HFFc6 (cell line): ENCODE measurements around the gene DGCR6L. TPM values are rescaled to one million over a fixed set of nuclear protein-coding genes. Genes with fewer than 3 reads are reported as not detected.
"Not testable (repeated sequence)": the region's sequence is repeated elsewhere in the genome, so short reads cannot be mapped to it uniquely, and the experiment has no call there.

Experiments used
- DNase-seq: peaks from one replicate; pipeline ENCODE4 v3.0.0-alpha.2; 2018
- H3K27ac Mint-ChIP-seq: 2 replicates; pipeline ENCODE4 v1.8.0; 2020; ENCODE audit warnings: mild to moderate bottlenecking, mixed read lengths
- H3K27me3 Mint-ChIP-seq: 2 replicates; pipeline ENCODE4 v1.8.0; 2021; ENCODE audit warnings: mild to moderate bottlenecking, moderate library complexity, mixed read lengths; ENCODE audit not compliant: insufficient read depth
- H3K36me3 Mint-ChIP-seq: 2 replicates; pipeline ENCODE4 v1.8.0; 2021; ENCODE audit warnings: low read depth, mixed read lengths
- H3K4me1 Mint-ChIP-seq: 2 replicates; pipeline ENCODE4 v1.8.0; 2020; ENCODE audit warnings: low read depth, mixed read lengths
- H3K4me3 Mint-ChIP-seq: 2 replicates; pipeline ENCODE4 v1.8.0; 2020; ENCODE audit warnings: mild to moderate bottlenecking, moderate library complexity, mixed read lengths
- H3K9me3 Mint-ChIP-seq: 2 replicates; pipeline ENCODE4 v1.8.0; 2020; ENCODE audit warnings: mild to moderate bottlenecking, mixed read lengths
- total RNA-seq, 6 experiments: library from RNA; stranded (reverse); fragmentation: NEBNext Ultra II Directional; extraction: Animal tissue kit (Norgen Biotek cat#: 25700); gene quantifications; 2 replicates in 1 of 6; 3 replicates in 5 of 6; pipeline ENCODE4 v1.2.3, GENCODE V29; 2021
- TF ChIP-seq, protein P1 (sequence below): fragments of 200-600 bp; sonication (generic); IDR thresholded peaks from 2 replicates; pipeline ENCODE4 v1.5.0; 2021; ENCODE audit warnings: antibody characterized with exemption, mild to moderate bottlenecking

Gene DGCR6L
- total RNA-seq, 6 experiments from 2014 or later, result 46.3 to 52.4 (median 48.4) TPM

GRCh38 chr22:20273758-20274181, 46.1 kb downstream of the DGCR6L start:
- Mint-ChIP-seq H3K36me3 (no peaks in the 10 kb centered on the region), H3K4me3 (no peak overlapping the region), H3K9me3 (no peaks in the 10 kb centered on the region), H3K4me1 (peaks cover 8% of the 10 kb centered on the region; the same call in 1 of the 2 replicates), H3K27me3 (peaks cover 2% of the 10 kb centered on the region), H3K27ac (no peak overlapping the region)
- TF ChIP-seq, protein P1, sequence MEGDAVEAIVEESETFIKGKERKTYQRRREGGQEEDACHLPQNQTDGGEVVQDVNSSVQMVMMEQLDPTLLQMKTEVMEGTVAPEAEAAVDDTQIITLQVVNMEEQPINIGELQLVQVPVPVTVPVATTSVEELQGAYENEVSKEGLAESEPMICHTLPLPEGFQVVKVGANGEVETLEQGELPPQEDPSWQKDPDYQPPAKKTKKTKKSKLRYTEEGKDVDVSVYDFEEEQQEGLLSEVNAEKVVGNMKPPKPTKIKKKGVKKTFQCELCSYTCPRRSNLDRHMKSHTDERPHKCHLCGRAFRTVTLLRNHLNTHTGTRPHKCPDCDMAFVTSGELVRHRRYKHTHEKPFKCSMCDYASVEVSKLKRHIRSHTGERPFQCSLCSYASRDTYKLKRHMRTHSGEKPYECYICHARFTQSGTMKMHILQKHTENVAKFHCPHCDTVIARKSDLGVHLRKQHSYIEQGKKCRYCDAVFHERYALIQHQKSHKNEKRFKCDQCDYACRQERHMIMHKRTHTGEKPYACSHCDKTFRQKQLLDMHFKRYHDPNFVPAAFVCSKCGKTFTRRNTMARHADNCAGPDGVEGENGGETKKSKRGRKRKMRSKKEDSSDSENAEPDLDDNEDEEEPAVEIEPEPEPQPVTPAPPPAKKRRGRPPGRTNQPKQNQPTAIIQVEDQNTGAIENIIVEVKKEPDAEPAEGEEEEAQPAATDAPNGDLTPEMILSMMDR, result no peak
- DNase-seq, result no peak

DNA sequence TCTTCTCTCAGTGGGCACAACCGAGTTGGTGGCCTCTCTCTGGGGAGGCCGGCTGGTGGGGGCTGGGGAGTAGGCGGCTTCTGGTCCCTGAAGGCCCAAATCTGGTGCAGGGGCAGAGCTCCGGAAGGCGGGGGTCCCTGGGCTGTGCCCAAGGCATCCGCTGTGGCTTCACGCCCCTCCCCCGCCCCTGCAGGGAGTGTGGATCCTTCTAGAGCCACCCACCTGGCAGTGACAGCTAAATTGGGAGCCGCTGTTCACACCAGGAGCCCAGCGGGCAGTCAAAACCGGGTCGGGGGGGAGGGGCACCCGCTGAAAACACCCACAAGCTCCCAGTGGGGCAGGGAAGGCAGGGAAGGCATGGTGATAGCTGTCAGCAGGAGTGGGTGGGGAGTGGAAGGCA, 47.2 kb downstream of the DGCR6L start:
- no peak overlapping the region for H3K27ac Mint-ChIP-seq

DNA sequence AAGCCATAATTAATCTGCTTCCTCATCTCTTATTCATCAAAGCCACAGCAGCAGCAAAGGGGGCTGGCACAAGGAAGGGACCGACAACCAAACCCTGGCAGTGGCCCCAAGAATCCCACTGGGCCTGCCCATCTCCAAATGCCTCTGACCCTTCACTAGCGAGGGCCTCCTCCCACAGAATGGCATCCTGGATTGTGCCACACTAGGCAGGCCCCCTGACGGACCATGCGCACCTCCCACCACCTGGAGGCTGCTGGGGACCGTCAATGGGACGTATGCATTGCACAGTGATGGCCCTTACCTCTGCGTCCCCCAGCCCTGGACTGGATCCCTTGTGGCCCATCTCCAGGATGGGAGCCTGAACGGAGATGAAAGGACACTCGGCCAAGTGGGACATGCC, 47.7 kb downstream of the DGCR6L start:
- Mint-ChIP-seq H3K4me1 (peaks cover 8% of the 10 kb centered on the region; the same call in 1 of the 2 replicates), H3K27ac (no peak overlapping the region), H3K36me3 (no peaks in the 10 kb centered on the region), H3K9me3 (no peaks in the 10 kb centered on the region), H3K27me3 (peaks cover 2% of the 10 kb centered on the region), H3K4me3 (no peak overlapping the region)
- TF ChIP-seq, protein P1, result no peak
- DNase-seq, result no peak

More for the DNA sequence above, 47.2 kb downstream of the DGCR6L start:
- Mint-ChIP-seq H3K4me3 (no peak overlapping the region), H3K27me3 (peaks cover 2% of the 10 kb centered on the region), H3K36me3 (no peaks in the 10 kb centered on the region), H3K9me3 (no peaks in the 10 kb centered on the region), H3K4me1 (peaks cover 8% of the 10 kb centered on the region; the same call in 1 of the 2 replicates)
- no peak for DNase-seq
- TF ChIP-seq, protein P1, result no peak

GRCh38 chr22:20271114-20271994, 48.5 kb downstream of the DGCR6L start:
- no peak overlapping the region for H3K27ac Mint-ChIP-seq
- peaks cover 8% of the 10 kb centered on the region; the same call in 1 of the 2 replicates for H3K4me1 Mint-ChIP-seq
- TF ChIP-seq, protein P1, result no peak
- DNase-seq, result no peak
- peaks cover 1% of the 10 kb centered on the region; the same call in 1 of the 2 replicates for H3K27me3 Mint-ChIP-seq
- H3K9me3 Mint-ChIP-seq, result no peaks in the 10 kb centered on the region
- no peaks in the 10 kb centered on the region for H3K36me3 Mint-ChIP-seq
- no peak overlapping the region for H3K4me3 Mint-ChIP-seq

DNA sequence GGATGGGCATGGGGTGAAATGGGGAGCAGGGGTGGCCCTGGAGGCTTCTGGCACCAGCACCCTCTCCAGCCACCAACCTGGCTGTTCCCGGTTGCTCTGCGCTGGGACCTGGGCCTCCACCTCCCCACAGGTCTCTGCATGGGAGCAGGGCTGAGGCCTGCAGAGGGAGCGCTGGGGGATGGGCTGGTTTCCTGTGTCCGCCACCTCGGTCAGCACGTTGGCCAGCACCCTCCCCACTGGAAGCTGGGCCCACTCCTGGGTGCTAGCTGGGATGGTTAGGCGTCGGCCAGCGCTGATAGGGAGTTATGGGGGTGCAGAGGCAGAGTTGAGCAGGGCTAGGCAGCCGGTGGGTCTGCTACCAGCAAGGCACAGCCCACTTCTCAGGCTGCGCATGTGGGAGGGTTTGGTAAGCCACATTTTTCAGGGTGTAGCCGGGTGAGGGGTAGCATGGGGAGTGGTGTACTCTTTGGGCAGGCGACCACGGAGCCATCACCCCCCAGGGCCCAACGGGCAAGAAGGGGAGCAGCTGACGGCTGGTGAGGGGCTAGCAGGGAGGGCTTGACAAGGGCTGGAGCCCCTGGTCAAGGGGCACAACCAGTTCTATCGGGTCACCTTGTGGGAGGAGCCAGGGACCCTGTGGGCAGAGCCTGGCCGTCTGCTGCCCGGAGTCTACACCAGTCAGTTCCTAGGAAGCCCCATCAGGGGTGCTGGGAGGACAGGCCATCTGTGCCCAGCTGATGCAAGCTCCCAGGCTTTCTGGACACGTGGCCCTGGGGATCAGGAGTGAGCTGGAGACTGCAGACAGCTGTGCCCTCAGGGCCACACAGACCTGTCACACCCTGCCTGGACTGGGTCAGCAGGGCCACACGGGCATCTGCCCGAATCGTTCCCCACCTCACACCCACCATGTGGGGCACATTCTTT, 49.4 kb downstream of the DGCR6L start:
- H3K36me3 Mint-ChIP-seq, H3K9me3 Mint-ChIP-seq, H3K27me3 Mint-ChIP-seq, H3K4me3 Mint-ChIP-seq, H3K27ac Mint-ChIP-seq, H3K4me1 Mint-ChIP-seq: not testable (repeated sequence)
- DNase-seq, result peak; percentile 14
- TF ChIP-seq, protein P1, result peak; percentile 26

DNA sequence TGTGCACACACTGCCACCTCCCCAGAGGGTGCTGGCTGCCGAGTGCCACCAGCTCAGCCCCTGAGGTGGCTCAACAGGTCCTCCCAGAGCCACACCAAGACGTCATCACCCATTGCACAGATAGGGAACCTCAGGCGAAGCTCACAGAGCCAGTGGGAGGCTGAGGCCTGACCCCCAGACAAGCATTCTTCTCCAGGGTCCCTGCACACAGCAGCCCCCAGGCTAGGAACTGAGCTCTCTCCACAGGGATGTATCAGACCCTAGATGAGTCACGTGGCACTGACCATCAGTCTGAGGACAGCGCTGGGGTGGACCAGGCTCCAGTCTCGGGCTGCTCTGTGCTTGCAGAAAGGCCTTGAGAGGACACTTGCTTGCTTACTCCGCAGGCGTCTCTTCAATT, 50.2 kb downstream of the DGCR6L start:
- not testable (repeated sequence) for H3K27ac Mint-ChIP-seq, H3K9me3 Mint-ChIP-seq, H3K36me3 Mint-ChIP-seq, H3K27me3 Mint-ChIP-seq, H3K4me1 Mint-ChIP-seq, H3K4me3 Mint-ChIP-seq, DNase-seq

- H3K4me1 Mint-ChIP-seq, DNase-seq, H3K4me3 Mint-ChIP-seq, H3K36me3 Mint-ChIP-seq, H3K27me3 Mint-ChIP-seq, H3K9me3 Mint-ChIP-seq, H3K27ac Mint-ChIP-seq: not testable (repeated sequence)
These were observed 50.7 kb downstream of the DGCR6L start for GRCh38 chr22:20269201-20269600.
